GM18502 (cell line): ENCODE data around the gene RBM20.
A peak's percentile ranks its signal among the peaks of the same experiment; 100 is the strongest.

Experiments used
- ATAC-seq: cut with Tn5 transposase; IDR thresholded peaks from one replicate; pipeline ENCODE4 v1.9.1; 2021; ENCODE audit warnings: mild to moderate bottlenecking; ENCODE audit not compliant: unreplicated experiment, poor library complexity

Gene RBM20

DNA sequence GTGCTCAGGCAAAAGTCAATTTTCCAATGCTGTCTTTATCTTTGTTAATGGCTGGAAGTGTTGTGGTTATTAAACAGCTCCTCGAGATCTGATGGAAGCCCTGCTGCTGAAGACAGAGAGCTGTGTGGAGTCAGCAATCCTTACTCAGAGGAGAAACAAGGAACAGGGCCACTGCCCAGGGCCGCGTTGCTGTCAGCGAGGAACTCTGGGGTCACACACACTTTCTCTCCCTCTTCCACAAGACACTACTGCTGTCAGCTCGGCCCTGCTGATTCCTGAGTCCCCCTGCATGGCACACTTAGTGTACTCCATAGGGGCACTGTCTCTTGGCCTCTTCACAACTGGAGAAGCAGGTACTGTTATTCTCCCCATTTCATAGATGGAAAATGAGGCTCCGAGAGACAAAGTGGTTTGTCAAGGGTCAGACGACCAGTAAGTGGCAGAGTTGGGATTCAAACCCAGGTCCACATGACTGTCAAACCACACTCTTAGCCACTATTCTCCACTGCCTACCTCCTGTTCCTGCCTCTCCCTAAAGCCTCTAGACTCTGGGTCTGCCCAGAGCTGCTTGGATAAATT, 198.3 kb downstream of the RBM20 start:
- ATAC-seq: no peak

DNA sequence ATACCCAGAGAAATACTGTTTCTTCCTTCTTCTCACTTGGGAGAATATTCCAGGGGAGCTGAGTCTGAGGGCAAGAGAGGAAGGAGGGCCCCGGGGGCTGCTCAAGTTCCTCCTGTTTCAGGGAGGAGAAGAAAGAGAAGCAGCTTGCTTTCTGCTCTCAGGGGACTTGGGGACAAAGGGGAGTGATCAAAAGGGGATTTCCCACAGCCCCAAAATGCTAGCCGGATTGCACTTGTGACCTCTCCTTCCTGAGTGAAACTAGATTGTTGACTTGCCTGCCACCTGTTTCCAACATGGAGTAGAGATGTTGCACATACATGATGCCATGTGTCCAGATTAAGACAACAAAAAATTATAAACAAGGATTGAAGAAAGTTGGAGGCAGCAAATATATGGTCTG, 198.9 kb downstream of the RBM20 start:
- ATAC-seq: peak; percentile 82

DNA sequence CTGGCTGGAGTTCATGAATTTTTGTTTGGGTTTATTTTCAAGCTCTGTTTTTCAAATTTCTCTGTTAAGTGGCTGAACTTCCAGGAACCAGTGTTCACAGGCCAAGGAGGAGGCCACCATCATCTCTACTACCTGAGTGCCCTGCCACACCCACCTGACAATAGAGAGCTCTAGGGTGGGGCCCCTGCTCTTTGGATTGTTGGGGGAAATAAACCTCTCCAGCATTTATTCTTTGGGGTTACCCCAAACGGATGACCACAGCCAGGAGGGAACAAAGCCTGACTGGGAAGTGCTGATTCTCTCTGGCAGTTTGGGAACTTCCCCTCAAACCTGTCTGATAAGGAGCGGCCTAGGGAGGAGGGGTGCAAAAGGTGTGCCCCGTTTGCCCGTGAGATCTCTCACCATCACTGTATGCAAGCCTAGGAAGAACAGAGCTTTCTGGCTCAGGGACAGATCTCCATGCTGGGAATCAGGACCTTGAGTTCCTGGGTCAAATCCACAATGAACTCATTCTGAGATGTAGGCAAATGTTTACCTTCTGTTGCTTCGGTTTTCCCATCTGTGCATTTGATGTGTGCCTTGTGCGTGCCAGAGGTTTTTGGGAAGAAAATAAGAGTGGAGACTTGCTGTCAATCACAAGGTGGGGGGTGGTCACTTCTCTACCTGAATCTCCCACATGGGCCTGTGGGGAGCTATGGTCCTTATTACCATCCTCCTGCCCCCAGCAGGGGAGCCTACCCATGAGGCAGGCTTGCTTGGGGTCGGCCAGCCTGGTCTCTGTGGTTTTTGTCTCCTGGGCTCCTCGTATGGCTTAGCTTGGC, 199.9 kb downstream of the RBM20 start:
- no peak for ATAC-seq

DNA sequence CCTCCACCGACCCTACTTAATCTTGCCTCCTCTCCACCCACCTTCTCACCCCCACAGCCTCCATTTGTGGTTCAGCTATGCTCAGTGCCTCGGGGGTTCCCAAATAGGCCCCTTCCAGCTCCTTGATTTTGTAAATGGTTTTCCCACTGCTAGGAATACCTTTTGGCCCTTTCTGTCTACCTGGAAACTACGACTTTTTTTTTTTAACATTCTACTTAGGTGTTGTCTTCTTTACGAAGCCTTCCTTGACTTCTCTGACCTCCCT, 200.4 kb downstream of the RBM20 start:
- ATAC-seq: no peak

DNA sequence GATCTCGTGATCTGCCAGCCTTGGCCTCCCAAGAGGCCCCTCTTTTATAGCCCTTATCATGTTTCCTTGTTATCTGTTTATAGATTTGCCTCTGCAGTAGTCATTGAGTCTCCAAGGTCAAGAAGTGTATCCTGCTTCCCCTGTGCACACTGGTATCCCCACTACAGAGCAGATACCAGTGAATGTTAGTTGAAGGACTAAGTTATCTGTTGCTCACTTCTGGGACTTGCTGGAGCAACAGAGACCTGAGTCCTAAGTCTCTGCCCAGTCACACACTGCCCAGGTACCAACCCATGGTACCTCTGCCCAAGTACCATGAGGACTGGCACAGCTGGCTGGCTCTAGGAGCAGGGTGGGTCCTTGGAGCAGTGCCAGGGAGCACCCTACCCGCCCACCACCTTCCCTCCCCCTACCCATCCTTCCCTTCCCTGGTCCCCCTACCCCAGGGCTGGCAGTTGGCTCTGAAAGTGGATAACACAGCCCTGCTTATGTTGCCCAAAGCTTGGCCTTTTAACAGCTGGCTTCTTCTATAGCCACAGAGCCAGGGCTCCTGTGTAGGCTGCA, 201.1 kb downstream of the RBM20 start:
- no peak for ATAC-seq

DNA sequence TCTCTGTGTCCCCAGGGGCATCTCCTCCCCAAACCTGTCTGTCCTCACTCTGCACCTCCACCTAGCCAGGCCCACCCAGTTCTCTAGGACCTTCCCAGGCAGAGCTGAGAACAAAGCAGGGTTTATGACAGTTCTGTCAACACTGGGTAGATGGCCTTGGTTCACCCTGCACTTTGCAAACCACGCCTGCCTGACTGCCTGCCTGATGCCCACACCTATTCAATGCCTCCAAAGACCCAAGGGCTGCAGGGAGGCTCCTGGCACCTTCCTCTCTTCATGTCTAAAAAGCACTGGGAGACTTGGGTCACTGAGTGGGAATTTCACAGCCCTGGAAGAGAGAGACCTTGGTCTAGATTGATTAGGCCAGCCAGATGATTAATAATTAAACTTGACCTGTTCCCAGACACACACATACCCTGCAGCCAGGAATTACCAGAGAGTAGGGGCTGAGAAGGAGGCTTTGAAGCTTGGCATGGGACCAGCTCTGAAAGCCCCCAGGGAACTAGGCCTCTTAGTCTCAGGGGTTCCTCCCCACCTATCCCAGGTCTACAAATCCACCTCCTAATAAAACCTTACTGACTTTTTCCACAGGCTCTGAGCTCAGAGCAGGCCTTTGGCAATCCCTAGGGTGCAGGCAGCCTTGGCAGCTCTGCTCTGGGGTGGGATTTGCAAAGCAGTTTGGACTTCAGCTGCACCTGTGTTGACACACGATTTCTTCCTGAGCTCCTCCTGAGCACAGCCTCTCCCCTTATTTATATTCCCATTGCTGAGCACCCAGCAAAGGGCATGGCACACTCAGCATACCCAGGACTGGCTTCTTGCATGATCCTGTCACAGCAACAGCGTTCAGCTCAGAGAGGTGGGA, 201.9 kb downstream of the RBM20 start:
- no peak for ATAC-seq

DNA sequence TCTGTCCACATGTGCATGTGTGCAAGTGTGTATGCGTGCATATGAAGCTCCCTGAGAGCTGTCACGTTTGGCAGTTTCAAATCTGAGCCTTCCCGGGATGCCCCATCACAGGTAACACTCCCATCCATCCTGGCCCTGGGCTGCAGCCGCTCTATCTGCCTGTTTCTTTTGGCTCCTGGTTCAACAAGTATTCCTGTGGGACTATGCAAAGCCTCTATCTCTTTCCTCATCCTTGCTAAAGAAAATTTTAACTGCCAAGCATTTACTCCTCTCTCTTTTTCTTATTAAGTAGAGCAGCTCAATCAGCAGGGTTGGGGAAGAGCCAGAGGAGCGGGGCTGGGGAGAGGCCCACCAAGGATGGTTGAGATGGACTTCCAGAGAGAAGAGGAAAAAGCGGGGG, 203.2 kb downstream of the RBM20 start:
- ATAC-seq: no peak

DNA sequence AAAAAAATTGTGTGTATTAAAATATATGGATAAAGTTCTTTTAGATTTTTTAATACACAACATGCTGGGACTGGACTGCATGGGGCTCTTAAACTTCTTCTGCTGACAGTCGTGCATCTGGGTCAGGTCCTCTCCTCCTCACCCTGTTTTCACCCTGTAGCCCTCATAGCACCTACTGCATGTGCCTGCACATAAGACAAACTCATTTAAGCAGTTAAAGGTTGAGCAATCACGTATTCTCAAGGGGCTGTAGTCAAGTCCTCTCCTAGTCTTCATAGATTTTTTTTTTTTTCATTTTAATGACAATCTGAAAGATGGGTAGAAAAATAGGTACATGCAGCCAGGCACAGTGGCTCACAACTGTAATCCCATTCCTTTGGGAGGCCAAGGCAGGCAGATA, 204.0 kb downstream of the RBM20 start:
- no peak for ATAC-seq

DNA sequence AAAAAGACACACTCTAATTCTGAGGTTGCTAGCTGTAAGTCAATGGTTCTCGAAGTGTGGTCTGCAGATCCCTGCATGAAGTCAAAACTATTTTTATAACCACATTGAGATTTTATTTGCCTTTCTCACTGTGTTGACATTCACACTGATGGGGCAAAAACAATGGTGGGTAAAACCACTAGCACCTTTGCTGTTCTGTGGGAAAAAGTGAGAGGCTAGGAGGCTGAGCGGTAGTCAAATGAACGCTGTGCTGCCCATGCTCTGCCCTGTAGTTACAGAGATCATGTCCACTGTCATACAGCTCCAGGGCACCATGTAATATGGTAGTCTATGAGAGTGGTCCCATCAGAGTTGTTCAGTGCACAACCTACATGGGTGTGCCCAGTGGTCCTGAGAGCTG, 206.0 kb downstream of the RBM20 start:
- no peak for ATAC-seq

DNA sequence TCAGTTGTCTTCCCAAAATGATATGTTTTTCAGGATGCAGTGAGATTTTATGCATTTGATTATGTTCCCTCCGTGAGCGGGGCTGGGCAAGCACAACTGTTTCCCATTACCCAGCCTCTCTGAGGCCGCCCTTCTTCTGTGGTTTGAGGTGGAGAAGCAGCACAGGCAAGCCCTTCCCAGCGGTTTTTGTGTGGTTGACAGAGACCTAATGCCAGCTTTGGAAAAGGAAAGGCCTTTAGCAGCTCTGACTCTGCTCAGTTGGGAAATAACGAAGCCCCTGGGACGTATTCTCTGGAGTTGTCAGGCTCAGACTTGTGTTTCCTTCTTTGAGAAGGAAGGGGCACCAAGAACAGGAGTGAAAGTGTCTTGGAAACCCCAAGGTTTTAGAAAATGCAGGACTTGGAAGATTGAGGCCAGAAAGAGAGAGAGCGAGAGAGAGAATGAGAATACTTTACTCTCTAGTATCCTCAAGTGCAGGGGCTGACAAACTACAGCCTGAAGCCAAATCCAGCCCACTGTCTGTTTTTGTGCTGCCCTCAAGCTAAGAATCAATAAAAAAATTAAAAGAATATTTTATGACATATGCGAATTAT, 207.0 kb downstream of the RBM20 start:
- ATAC-seq: no peak

DNA sequence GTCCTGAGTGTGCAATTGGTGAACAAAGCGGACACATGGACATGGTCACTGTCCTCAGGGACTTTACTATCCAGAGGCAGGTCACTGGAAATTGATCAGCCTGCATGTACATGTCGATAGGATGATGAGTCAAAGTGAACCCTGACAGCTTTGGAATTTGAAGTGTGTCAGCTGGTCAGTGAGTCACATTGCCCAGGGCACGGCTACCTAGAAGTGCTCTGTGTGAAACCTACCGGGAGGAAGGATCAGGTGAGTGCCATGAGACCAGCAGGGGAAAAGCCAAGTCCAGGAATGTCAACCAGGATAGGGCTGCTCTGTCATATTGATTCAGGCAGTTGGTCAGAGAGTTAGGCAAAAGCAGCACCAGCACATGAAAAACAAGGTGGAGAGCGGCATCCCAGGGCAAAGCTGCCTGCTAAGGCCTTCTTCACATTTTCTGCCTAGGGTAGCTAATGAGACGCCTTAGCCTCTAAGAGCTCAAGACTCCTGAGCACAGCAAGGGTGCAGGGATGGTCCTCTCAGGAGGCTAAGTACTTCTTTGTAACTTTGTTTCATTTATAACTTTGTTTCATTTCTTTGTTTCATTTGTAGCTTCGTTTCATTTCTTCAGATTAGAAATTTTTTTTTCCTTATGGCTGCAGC, 208.2 kb downstream of the RBM20 start:
- ATAC-seq: no peak

DNA sequence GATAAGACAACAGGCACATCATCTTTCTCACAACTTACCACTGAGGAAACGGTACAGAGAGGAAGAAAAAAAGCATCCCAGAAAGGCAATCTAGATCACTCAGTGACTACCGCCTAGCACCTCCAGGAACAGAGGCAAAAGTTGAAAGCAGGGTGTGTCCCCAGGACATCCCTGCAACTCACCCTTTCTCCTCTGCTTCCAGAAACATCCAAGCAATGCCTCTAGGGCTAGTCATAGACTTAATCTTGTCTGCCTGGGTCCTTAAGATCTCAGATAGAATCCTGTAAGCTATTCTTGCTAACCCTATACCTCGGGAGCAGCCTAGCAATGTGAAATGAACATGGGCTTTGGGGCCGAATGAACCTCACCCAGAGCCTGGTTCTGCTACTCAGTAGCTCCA, 208.8 kb downstream of the RBM20 start:
- ATAC-seq: no peak

DNA sequence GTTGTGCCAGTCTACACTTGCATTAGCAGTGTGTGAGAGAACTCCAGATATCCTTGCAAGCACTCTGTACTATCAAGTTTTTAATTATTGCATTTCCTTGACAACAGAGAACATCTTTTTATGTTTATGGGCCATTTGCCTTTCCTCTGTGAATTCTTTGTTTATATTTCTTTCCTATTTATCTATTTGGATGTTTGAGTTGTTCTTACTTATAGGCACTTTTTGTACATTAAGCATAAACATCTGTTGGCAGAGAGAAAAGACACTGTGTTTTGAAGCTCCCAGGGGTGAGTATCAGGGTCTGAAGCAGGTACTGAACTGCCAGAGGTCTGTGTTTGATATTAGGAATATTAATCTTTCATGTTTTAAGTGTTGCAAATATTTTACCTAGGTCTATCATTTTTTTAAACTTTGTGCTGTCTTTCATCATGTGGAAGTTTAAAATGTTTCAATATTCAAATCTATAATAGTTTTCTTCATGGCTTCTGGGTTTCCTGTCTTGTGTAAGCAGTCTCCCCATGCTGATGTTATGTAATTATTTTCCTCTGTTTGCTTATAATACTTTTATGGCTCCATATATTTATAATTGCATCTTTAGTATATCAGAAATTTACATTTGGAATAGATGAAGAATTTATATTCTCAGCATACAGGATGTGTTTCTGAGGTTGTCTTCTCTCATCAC, 209.9 kb downstream of the RBM20 start:
- no peak for ATAC-seq

DNA sequence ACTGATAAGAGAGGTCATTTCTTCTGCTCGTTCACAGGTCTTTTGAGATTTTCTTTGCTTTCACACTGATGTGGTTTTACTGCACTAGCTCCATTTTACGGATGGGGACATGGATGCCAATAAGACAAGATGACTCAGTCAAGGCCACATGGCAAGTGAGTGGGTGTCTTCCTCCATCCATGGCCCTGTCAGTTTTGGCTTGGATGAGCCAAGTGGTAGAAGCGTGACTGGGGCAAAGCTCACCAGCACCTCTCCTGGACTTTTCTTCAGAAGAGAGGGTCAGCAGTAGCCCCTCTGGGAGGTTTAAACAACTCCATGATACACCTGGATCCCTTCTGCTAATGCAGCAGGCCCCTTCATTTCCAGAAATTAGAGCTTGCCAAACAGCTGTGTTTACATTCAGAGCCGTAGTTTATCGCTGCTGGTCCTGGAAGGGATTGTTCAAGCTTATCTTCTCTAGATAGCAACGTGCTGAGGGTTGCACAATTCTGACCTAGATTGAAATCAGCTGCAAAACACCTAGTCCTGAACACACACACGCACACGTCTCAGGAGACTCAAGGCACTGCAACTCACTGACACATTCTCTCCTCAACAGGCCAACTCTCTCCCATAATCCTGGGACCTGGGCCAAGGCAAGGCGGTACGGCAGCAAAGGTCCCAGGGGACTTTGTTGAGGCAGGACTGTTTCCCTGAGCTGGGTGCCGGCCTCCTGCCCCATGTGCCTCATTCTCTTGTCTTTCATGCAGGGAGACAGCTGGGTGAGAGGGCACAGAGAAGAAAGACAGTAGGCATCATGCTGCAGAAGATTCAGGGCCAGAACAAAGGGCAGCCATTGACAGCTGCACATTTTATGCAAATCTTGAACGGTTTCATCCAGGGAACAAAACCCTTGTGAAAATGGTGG, 213.4 kb downstream of the RBM20 start:
- peak; percentile 57 for ATAC-seq

DNA sequence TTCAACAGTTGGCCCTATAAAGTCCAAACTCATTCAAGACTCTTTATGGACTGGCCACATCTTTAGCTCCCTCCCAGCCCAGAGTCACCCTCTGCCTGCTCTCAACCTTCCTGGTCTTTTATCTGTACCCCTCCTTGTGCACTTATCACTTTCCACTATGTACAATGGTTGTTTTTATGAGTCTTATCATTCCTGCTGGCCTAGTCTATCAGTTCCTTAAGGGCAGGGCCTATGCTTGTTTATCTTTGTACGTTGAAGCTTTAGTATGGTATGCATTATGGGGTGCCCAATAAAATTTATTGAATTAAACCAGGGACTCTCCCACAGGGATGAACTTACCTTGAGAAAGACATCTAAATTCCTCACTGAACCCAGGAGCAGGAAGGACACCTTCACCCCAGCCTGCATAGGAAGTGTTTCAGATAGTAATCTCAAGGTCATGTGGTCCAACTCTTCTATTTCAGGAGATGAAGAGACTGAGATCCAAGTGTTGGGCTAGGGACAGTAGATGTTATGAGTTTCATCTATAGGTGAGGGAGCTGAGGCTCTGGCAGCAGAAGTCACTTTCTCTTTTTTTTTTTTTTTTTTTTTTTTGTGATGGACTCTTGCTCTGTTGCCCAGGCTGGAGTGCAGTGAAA, 214.3 kb downstream of the RBM20 start:
- no peak for ATAC-seq

DNA sequence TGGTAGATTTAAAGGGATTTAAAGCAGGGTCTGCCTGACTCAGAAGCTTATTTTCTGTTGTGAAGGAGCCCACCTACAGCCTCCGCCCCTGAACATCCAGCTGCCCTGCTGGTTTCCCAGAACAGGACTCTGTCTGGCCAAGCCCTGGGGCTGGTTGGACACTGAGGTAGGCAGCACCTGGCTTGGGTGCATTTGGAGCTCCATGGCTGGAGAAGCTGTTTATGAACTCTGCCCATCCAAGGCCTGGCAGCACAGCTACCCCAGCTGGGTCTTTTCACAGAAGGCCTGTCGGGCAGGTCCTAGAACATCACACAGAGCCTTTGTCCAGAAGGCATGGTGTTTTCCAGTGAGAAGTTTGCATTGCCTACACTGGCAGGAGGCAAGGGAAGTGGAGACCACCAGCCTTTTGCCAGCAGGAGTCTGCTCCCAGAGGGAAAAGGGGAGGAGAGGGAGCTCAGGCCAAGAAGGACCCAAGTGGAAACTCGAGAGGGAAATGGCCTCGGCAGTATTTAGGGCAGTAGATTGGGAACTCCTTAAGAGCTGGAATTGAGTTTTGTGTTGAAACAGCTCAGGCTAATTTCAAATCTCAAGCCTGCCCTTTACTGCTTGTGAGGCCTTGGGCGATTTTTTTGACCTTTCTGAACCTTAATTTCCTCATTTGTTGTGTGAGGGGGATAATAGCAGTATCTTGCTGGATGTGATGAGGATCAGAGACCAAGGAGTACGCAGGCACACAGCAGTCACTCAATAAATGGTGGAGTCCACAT, 215.3 kb downstream of the RBM20 start:
- ATAC-seq: no peak

DNA sequence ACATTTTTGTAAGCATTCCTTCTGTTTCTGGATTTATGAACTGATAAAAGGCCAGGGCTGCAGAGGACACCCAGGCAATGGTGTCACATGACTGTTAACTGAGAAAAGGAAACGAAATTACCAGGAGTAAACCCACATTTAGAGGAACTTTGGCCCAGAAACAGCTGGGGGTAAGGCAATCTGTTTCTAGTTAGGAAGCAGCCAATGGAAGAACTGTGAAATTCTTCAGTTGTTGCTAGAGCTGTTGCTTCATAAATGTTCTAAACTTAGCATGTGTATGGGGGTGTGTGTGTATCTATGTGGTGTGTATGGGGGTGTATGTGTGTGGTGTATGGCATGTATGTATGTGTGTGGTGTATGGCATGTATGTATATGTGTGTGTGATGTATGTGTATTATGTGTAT, 215.8 kb downstream of the RBM20 start:
- no peak for ATAC-seq
